ENCODE measurements around the gene MYH2. TPM values are rescaled to one million over a fixed set of nuclear protein-coding genes. Genes with fewer than 3 reads are reported as not detected.

Gene MYH2
- total and polyA plus RNA-seq, 2 donors (not counting 3 experiments of a cell fraction or from before 2014, with no cell fraction given), result not detected

- Histone ChIP-seq H3K4me1 (ENCODE audit: control insufficient read depth, extremely low read depth, insufficient read depth, low read length) (no peaks in the 10 kb centered on the region), H3K9me3 (replicated peaks; ENCODE audit: control insufficient read depth, insufficient read depth, low read length) (no peaks in the 10 kb centered on the region), H3K9ac (replicated peaks; ENCODE audit: extremely low read depth, insufficient read depth, low read length) (no peak overlapping the region), H3K79me2 (ENCODE audit: control insufficient read depth, insufficient read depth, low read length) (no peaks in the 10 kb centered on the region), H3K36me3 (ENCODE audit: control insufficient read depth in 2 of 2, extremely low read depth in 1 of 2, insufficient read depth in 2 of 2, low read length in 2 of 2) (no peaks in the 10 kb centered on the region), H3K27me3 (ENCODE audit: control insufficient read depth in 2 of 2, insufficient read depth in 2 of 2, low read length in 2 of 2) (no peaks in the 10 kb centered on the region), H3K4me3 (replicated peaks in 1 of 3; ENCODE audit: insufficient read depth in 1 of 3, low read depth in 1 of 3, low read length in 3 of 3) (no peak overlapping the region), H4K20me1 (replicated peaks; ENCODE audit: control insufficient read depth, extremely low read depth, insufficient read depth, low read length) (no peaks in the 10 kb centered on the region), H3K9me1 (replicated peaks; ENCODE audit: control insufficient read depth, extremely low read depth, insufficient read depth, low read length) (no peaks in the 10 kb centered on the region), H3K4me2 (ENCODE audit: insufficient read depth, low read length) (no peak overlapping the region), H3K27ac (ENCODE audit: insufficient read depth, low read depth, low read length) (no peak overlapping the region), H2AFZ (ENCODE audit: low read depth, low read length) (no peak overlapping the region)
- POLR2A ChIA-PET, result no interaction called here
- FAIRE-seq, result no peak
- dilution Hi-C loops (cut with MboI; ENCODE audit: extremely low pct_ligation_motif_present, low sequenced_read_pairs) (no loop called here), intact Hi-C loops (cut with micrococcal nuclease) (no loop called here)
- no TSS peak for BruUV-seq (replicated peaks)
- TF ChIP-seq JUN (IDR thresholded peaks at IDR 0.05; ENCODE audit: borderline replicate concordance, insufficient read depth, insufficient read length, low read depth) (no peak), MAX (IDR thresholded peaks at IDR 0.05; ENCODE audit: insufficient read depth, insufficient read length) (no peak), MYC (IDR thresholded peaks at IDR 0.05; ENCODE audit: low read depth, low read length) (no peak)
- DNase-seq (ENCODE audit: low read depth, low spot score), result no peak
- CTCF ChIA-PET, result no interaction called here
Observed at GRCh38 chr17:10521949-10522348, 27.5 kb downstream of the MYH2 start.

GRCh38 chr17:10518271-10519037 is 31.0 kb downstream of the MYH2 start, which contains the start of gene MYH1:
TSS of gene MYH1 (minus strand) at chr17:10518542. CDS start at chr17:10516642, 1,900 bp downstream.
- ChIA-PET CTCF (no interaction called here), POLR2A (no interaction called here)
- Histone ChIP-seq H4K20me1 (replicated peaks; ENCODE audit: control insufficient read depth, extremely low read depth, insufficient read depth, low read length) (no peaks in the 10 kb centered on the region), H3K4me3 (replicated peaks in 1 of 3; ENCODE audit: insufficient read depth in 1 of 3, low read depth in 1 of 3, low read length in 3 of 3) (no peak within 1 kb of the TSS), H2AFZ (ENCODE audit: low read depth, low read length) (no peak within 1 kb of the TSS), H3K27ac (ENCODE audit: insufficient read depth, low read depth, low read length) (no peak within 1 kb of the TSS), H3K9me3 (replicated peaks; ENCODE audit: control insufficient read depth, insufficient read depth, low read length) (no peaks in the 10 kb centered on the region), H3K27me3 (ENCODE audit: control insufficient read depth in 2 of 2, insufficient read depth in 2 of 2, low read length in 2 of 2) (no peaks in the 10 kb centered on the region), H3K4me2 (ENCODE audit: insufficient read depth, low read length) (no peak within 1 kb of the TSS), H3K4me1 (ENCODE audit: control insufficient read depth, extremely low read depth, insufficient read depth, low read length) (no peaks in the 10 kb centered on the region), H3K36me3 (ENCODE audit: control insufficient read depth in 2 of 2, extremely low read depth in 1 of 2, insufficient read depth in 2 of 2, low read length in 2 of 2) (no peaks in the 10 kb centered on the region), H3K9me1 (replicated peaks; ENCODE audit: control insufficient read depth, extremely low read depth, insufficient read depth, low read length) (no peaks in the 10 kb centered on the region), H3K79me2 (ENCODE audit: control insufficient read depth, insufficient read depth, low read length) (no peaks in the 10 kb centered on the region), H3K9ac (replicated peaks; ENCODE audit: extremely low read depth, insufficient read depth, low read length) (no peak within 1 kb of the TSS)
- FAIRE-seq (no peak), DNase-seq (ENCODE audit: low read depth, low spot score) (no peak)
- dilution Hi-C loops (cut with MboI; ENCODE audit: extremely low pct_ligation_motif_present, low sequenced_read_pairs), result no loop called here
- no TSS peak for BruUV-seq (replicated peaks)
- intact Hi-C loops (cut with micrococcal nuclease), result no loop called here
- TF ChIP-seq GATA2 (IDR thresholded peaks at IDR 0.05; ENCODE audit: insufficient read depth, insufficient read length, low read depth, low read length) (no peak), FOS (IDR thresholded peaks at IDR 0.05; ENCODE audit: borderline replicate concordance, insufficient read depth, low read length) (no peak), MAX (IDR thresholded peaks at IDR 0.05; ENCODE audit: insufficient read depth, insufficient read length) (no peak), MYC (IDR thresholded peaks at IDR 0.05; ENCODE audit: low read depth, low read length) (no peak), POLR2AphosphoS5 (IDR thresholded peaks at IDR 0.05; ENCODE audit: insufficient read depth, low read depth, low read length) (no peak), CTCF (IDR thresholded peaks at IDR 0.05; ENCODE audit: extremely low read depth in 1 of 2, insufficient read depth in 1 of 2, low read depth in 1 of 2, low read length in 2 of 2) (no peak), EZH2 (IDR thresholded peaks at IDR 0.05; ENCODE audit: borderline replicate concordance, low read depth, low read length, severe bottlenecking) (no peak), JUN (IDR thresholded peaks at IDR 0.05; ENCODE audit: borderline replicate concordance, insufficient read depth, insufficient read length, low read depth) (no peak), POLR2A (IDR thresholded peaks at IDR 0.05; ENCODE audit: low read depth, low read length) (no peak)
